GM23338 (cell line): ENCODE data around the gene MYMX. TPM values are rescaled to one million over a fixed set of nuclear protein-coding genes. Genes with fewer than 3 reads are reported as not detected.

Experiments used
- ATAC-seq: fragments of 200-7000 bp; cut with Tn5 transposase; 3 replicates; pipeline ENCODE4 v1.9.1; 2020
- DNase-seq: peaks from one replicate; pipeline ENCODE4 v3.0.0-alpha.2; 2015; ENCODE audit warnings: low spot score
- H2AFZ ChIP-seq: fragments of 200-600 bp; sonication (generic); 2 replicates; pipeline ENCODE4 v1.8.0; 2016; ENCODE audit warnings: antibody characterized with exemption, mild to moderate bottlenecking, moderate library complexity
- H3F3A ChIP-seq: fragments of 200-600 bp; sonication (generic); replicated peaks from 2 replicates; pipeline ENCODE4 v1.8.0; 2017; ENCODE audit warnings: antibody characterized with exemption, mixed run types, low read depth
- H3K27ac ChIP-seq: fragments of 200-600 bp; sonication (generic); 2 replicates; pipeline ENCODE4 v1.6.1; 2016; ENCODE audit warnings: low read depth
- H3K27me3 ChIP-seq: fragments of 200-600 bp; sonication (generic); 2 replicates; pipeline ENCODE4 v1.8.0; 2016; ENCODE audit warnings: mild to moderate bottlenecking, mixed run types, moderate library complexity; ENCODE audit not compliant: insufficient read depth
- H3K36me3 ChIP-seq: fragments of 200-600 bp; sonication (generic); 2 replicates; pipeline ENCODE4 v1.8.0; 2016; ENCODE audit warnings: mild to moderate bottlenecking; ENCODE audit not compliant: insufficient read depth
- H3K4me1 ChIP-seq: fragments of 200-600 bp; sonication (generic); 2 replicates; pipeline ENCODE4 v1.8.0; 2016; ENCODE audit warnings: mild to moderate bottlenecking, moderate library complexity; ENCODE audit not compliant: insufficient read depth
- H3K4me2 ChIP-seq: fragments of 200-600 bp; sonication (generic); 2 replicates; pipeline ENCODE4 v1.7.1; 2017; ENCODE audit warnings: mixed run types
- H3K4me3 ChIP-seq: fragments of 200-600 bp; sonication (generic); 2 replicates; pipeline ENCODE4 v1.6.1; 2016; ENCODE audit warnings: mixed run types
- H3K79me2 ChIP-seq: fragments of 200-600 bp; sonication (generic); replicated peaks from 2 replicates; pipeline ENCODE4 v1.8.0; 2017; ENCODE audit warnings: mild to moderate bottlenecking; ENCODE audit not compliant: insufficient read depth
- H3K9me2 ChIP-seq: fragments of 200-600 bp; sonication (generic); 2 replicates; pipeline ENCODE4 v1.8.0; 2017; ENCODE audit not compliant: insufficient read depth
- H4K20me1 ChIP-seq: fragments of 200-600 bp; sonication (generic); replicated peaks from 2 replicates; pipeline ENCODE4 v1.8.0; 2017; ENCODE audit warnings: mild to moderate bottlenecking; ENCODE audit not compliant: insufficient read depth
- H3K27ac Mint-ChIP-seq: 2 replicates; pipeline ENCODE4 v1.8.0; 2020; ENCODE audit warnings: inconsistent platforms, mild to moderate bottlenecking, moderate library complexity, mixed read lengths
- H3K27me3 Mint-ChIP-seq: 3 replicates; pipeline ENCODE4 v1.8.0; 2022; ENCODE audit warnings: low read depth, mild to moderate bottlenecking, moderate library complexity, mixed read lengths, inconsistent platforms; ENCODE audit not compliant: insufficient read depth, poor library complexity
- H3K36me3 Mint-ChIP-seq: 3 replicates; pipeline ENCODE4 v1.8.0; 2021; ENCODE audit warnings: low read depth, mild to moderate bottlenecking, inconsistent platforms, moderate library complexity, mixed read lengths
- H3K4me1 Mint-ChIP-seq: 3 replicates; pipeline ENCODE4 v1.8.0; 2020; ENCODE audit warnings: mild to moderate bottlenecking, inconsistent platforms, mixed read lengths
- H3K4me3 Mint-ChIP-seq: 3 replicates; pipeline ENCODE4 v1.8.0; 2021; ENCODE audit warnings: moderate library complexity, mild to moderate bottlenecking, inconsistent platforms, mixed read lengths
- H3K9me3 Mint-ChIP-seq: 3 replicates; pipeline ENCODE4 v1.8.0; 2020; ENCODE audit warnings: moderate library complexity, mild to moderate bottlenecking, inconsistent platforms, mixed read lengths
- CREB1 ChIP-seq: fragments of 250-450 bp; sonication (Bioruptor Pico); IDR thresholded peaks from 2 replicates; pipeline ENCODE4 v1.5.0; 2020; ENCODE audit warnings: low read depth, mild to moderate bottlenecking, moderate library complexity
- POLR2AphosphoS5 ChIP-seq: IDR thresholded peaks from 2 replicates; pipeline ENCODE4 v1.6.1; 2016; ENCODE audit warnings: antibody characterized with exemption, low read depth
- ZNF331 ChIP-seq: fragments of 250-450 bp; sonication (Bioruptor Pico); IDR thresholded peaks from 2 replicates; pipeline ENCODE4 v1.5.0; 2020; ENCODE audit warnings: low read depth, mild to moderate bottlenecking, moderate library complexity
- polyA plus RNA-seq: library from polyadenylated mRNA; unstranded; fragments of >200 nt; fragmentation: Nextera tagmentation; extraction: Ambion mirVana; gene quantifications from 2 replicates; pipeline ENCODE4 v1.2.1, GENCODE V29; 2016
- total RNA-seq: library from RNA; depleted of rRNA; stranded (reverse); fragments of >200 nt; shearing (Covaris generic); gene quantifications from 2 replicates; pipeline ENCODE4 v1.2.3, GENCODE V29; 2014
- TF ChIP-seq, protein P1 (sequence below): fragments of 250-450 bp; sonication (Bioruptor Pico); IDR thresholded peaks from 2 replicates; pipeline ENCODE4 v1.5.0; 2020; ENCODE audit warnings: mild to moderate bottlenecking, moderate library complexity
- TF ChIP-seq, protein P2 (sequence below), 2 experiments: fragments of 200-600 bp in 1 of 2; sonication (generic) in 1 of 2; conservative IDR thresholded peaks; 2 replicates each; pipeline versions ENCODE4 v1.5.1 to v1.6.1; 2016 to 2017; ENCODE audit warnings: antibody characterized with exemption in 2 of 2, low read depth in 2 of 2, mild to moderate bottlenecking in 2 of 2, moderate library complexity in 1 of 2

Gene MYMX
- total and polyA plus RNA-seq, 2 experiments from 2014 or later: 2.8 to 7.1 TPM

DNA sequence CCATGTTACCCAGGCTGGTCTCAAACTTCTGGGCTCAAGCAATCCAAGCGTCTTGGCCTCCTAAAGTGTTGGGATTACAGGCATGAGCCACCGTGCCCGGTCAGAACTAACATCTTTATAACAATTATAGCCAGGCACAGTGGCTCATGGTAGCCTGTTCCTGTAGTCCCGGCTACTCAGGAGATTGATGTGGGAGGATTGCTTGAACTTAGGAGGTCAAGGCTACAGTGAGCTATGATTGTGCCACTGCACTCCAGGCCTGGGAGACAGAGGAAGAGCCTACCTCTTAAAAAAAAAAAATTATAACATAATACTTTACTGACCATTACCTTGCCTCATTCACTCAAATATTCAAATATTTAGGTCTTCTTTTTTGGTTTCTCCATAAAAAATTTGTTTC is 16.8 kb upstream of the MYMX start:
- no peak for ATAC-seq
- peaks cover 44% of the 10 kb centered on the region for H3K4me1 ChIP-seq
- no peak overlapping the region for H3K27ac Mint-ChIP-seq
- H2AFZ ChIP-seq: no peak overlapping the region
- H3K27me3 Mint-ChIP-seq: peaks cover 8% of the 10 kb centered on the region
- no peak overlapping the region for H3K27ac ChIP-seq
- H3K4me2 ChIP-seq: no peak overlapping the region
- H3K9me3 Mint-ChIP-seq: no peaks in the 10 kb centered on the region
- TF ChIP-seq, protein P1, sequence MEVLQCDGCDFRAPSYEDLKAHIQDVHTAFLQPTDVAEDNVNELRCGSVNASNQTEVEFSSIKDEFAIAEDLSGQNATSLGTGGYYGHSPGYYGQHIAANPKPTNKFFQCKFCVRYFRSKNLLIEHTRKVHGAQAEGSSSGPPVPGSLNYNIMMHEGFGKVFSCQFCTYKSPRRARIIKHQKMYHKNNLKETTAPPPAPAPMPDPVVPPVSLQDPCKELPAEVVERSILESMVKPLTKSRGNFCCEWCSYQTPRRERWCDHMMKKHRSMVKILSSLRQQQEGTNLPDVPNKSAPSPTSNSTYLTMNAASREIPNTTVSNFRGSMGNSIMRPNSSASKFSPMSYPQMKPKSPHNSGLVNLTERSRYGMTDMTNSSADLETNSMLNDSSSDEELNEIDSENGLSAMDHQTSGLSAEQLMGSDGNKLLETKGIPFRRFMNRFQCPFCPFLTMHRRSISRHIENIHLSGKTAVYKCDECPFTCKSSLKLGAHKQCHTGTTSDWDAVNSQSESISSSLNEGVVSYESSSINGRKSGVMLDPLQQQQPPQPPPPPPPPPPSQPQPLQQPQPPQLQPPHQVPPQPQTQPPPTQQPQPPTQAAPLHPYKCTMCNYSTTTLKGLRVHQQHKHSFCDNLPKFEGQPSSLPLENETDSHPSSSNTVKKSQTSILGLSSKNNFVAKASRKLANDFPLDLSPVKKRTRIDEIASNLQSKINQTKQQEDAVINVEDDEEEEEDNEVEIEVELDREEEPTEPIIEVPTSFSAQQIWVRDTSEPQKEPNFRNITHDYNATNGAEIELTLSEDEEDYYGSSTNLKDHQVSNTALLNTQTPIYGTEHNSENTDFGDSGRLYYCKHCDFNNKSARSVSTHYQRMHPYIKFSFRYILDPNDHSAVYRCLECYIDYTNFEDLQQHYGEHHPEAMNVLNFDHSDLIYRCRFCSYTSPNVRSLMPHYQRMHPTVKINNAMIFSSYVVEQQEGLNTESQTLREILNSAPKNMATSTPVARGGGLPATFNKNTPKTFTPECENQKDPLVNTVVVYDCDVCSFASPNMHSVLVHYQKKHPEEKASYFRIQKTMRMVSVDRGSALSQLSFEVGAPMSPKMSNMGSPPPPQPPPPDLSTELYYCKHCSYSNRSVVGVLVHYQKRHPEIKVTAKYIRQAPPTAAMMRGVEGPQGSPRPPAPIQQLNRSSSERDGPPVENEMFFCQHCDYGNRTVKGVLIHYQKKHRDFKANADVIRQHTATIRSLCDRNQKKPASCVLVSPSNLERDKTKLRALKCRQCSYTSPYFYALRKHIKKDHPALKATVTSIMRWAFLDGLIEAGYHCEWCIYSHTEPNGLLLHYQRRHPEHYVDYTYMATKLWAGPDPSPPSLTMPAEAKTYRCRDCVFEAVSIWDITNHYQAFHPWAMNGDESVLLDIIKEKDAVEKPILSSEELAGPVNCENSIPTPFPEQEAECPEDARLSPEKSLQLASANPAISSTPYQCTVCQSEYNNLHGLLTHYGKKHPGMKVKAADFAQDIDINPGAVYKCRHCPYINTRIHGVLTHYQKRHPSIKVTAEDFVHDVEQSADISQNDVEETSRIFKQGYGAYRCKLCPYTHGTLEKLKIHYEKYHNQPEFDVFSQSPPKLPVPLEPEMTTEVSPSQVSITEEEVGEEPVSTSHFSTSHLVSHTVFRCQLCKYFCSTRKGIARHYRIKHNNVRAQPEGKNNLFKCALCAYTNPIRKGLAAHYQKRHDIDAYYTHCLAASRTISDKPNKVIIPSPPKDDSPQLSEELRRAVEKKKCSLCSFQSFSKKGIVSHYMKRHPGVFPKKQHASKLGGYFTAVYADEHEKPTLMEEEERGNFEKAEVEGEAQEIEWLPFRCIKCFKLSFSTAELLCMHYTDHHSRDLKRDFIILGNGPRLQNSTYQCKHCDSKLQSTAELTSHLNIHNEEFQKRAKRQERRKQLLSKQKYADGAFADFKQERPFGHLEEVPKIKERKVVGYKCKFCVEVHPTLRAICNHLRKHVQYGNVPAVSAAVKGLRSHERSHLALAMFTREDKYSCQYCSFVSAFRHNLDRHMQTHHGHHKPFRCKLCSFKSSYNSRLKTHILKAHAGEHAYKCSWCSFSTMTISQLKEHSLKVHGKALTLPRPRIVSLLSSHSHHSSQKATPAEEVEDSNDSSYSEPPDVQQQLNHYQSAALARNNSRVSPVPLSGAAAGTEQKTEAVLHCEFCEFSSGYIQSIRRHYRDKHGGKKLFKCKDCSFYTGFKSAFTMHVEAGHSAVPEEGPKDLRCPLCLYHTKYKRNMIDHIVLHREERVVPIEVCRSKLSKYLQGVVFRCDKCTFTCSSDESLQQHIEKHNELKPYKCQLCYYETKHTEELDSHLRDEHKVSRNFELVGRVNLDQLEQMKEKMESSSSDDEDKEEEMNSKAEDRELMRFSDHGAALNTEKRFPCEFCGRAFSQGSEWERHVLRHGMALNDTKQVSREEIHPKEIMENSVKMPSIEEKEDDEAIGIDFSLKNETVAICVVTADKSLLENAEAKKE (CRISPR knock-in tag): no peak
- TF ChIP-seq, protein P2, sequence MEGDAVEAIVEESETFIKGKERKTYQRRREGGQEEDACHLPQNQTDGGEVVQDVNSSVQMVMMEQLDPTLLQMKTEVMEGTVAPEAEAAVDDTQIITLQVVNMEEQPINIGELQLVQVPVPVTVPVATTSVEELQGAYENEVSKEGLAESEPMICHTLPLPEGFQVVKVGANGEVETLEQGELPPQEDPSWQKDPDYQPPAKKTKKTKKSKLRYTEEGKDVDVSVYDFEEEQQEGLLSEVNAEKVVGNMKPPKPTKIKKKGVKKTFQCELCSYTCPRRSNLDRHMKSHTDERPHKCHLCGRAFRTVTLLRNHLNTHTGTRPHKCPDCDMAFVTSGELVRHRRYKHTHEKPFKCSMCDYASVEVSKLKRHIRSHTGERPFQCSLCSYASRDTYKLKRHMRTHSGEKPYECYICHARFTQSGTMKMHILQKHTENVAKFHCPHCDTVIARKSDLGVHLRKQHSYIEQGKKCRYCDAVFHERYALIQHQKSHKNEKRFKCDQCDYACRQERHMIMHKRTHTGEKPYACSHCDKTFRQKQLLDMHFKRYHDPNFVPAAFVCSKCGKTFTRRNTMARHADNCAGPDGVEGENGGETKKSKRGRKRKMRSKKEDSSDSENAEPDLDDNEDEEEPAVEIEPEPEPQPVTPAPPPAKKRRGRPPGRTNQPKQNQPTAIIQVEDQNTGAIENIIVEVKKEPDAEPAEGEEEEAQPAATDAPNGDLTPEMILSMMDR (conservative IDR thresholded peaks at IDR 0.05; ENCODE audit: low read depth in 2 of 2): no peak
- TF ChIP-seq ZNF331: no peak
- TF ChIP-seq CREB1 (CRISPR knock-in tag): no peak
- TF ChIP-seq POLR2AphosphoS5: no peak
- DNase-seq: no peak
- no peaks in the 10 kb centered on the region for H3K9me2 ChIP-seq
- peaks cover 41% of the 10 kb centered on the region for H3K4me1 Mint-ChIP-seq
- H3K36me3 Mint-ChIP-seq: no peaks in the 10 kb centered on the region
- H3K4me3 Mint-ChIP-seq: no peak overlapping the region
- H3K27me3 ChIP-seq: no peaks in the 10 kb centered on the region
- H3K36me3 ChIP-seq: no peaks in the 10 kb centered on the region
- 0 out of 2 replicates have a peak, but pooled peaks cover 5% of the 10 kb centered on the region for H3F3A ChIP-seq
- no peaks in the 10 kb centered on the region for H4K20me1 ChIP-seq
- no peaks in the 10 kb centered on the region for H3K79me2 ChIP-seq
- no peak overlapping the region for H3K4me3 ChIP-seq
